Germinal center (tissue), 1 donor: Measurements from ENCODE around the gene ACTRT2.

Experiments
- DNase-seq: peaks from one replicate; pipeline ENCODE4 v3.0.0; 2012; ENCODE audit warnings: mixed read lengths, low spot score

Gene ACTRT2

GRCh38 chr1:2983706-2984398, 37.4 kb upstream of the ACTRT2 start:
- no peak for DNase-seq

GRCh38 chr1:2984399-2985061, 36.7 kb upstream of the ACTRT2 start:
- no peak for DNase-seq

DNA sequence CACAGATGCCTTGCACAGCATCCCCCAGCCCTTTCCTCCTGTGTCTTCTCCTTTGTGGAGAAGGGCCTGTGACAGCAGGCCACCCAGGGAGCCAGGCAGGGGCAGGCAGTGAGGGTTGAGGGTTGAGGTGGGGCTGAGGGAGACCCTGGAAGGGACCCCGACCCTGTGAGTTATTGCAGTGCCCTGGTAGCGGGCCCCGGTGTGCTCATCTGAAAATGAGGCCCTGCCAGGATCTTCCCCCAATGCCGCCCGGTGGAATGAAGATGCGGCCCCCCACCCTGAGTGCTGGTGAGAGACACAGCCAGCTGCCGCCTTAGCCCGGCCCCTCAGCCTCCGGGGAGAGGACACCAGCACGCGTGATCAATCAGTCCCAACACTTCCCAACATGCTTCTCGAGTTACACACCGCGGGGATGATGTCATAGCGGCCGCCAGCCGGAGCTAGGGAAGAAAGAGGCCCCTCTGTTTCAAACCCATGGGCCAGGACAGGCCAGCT, 36.2 kb upstream of the ACTRT2 start:
- no peak for DNase-seq

GRCh38 chr1:2985694-2986548, 35.3 kb upstream of the ACTRT2 start:
- DNase-seq, result no peak

DNA sequence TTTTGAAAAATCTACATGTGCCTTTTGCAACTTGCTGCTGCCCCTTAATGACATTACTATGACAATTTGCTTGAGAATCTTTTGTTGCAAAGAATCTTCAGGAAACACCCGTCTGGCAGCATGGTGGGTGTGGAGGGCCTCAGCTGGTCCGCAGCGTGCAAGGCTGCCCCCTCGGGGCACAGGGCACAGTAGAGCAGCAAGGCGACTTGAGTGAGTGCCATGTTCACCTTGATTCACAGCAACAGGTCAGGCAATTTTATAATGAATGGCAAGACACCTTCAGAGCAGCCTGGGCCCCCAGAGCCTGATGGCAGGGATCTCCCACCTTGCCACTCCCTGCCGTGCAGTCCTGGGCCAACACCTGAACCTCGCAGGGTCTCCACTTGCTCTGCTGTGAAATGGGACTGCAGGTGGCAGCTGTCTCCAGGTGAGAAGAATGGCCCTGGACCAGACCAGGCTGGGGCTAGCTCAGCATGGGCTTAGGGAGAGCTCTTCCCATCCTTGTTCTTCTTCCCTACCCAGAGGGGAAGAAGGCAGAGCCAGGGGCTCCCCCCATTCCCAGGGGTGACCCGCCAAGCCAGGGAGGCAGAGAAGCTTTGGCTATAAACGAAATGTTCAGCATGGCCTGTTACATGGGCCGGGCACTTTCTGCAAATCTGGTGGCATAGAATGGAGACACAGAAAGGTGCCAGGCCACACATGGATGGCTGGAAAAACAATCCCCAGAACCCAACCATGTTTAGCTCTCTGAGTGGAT, 34.5 kb upstream of the ACTRT2 start:
- DNase-seq, result no peak

- DNase-seq, result no peak
Measured at GRCh38 chr1:2987773-2988172, 33.5 kb upstream of the ACTRT2 start.

GRCh38 chr1:2988256-2988655, 33.0 kb upstream of the ACTRT2 start:
- DNase-seq, result no peak

- DNase-seq, result no peak
Measured at GRCh38 chr1:2989185-2989584, 32.1 kb upstream of the ACTRT2 start.

- no peak for DNase-seq
Measured at GRCh38 chr1:2989976-2990375, 31.3 kb upstream of the ACTRT2 start.

DNA sequence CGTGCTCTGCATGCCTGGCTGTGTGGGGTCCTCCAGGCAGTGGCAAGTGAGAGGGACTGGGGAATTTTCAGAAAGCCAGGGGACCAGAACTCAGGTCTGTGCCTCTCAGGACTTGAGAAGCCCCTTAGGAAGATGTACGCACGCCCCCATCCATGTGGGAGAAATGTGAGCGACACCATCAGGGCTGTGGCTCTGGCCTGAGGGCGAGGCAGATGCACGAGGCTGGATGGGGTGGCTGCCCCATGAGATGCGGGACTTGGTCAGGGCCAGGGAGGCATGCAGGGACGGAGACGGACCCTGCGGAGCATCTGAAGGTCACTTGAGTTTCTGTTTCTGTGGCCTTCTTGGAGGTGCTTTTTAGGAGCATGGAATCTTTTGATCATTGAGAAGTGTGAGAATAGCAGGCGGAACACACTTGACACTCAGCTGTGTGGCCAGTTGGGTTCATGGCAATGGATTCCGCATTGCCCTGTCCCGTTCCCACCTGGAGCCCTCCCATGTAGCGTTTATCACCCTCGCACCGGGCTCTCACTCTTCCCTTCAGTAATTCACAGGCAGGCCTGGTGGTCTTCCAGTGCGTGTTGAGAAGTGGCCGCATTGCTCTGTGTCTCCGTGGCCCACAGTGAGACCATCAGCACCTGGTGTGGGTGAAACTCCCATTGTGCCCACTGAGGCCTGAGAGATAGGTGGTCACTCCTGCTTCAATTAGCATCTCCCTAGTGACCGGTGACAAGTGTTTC, 30.7 kb upstream of the ACTRT2 start:
- no peak for DNase-seq

DNA sequence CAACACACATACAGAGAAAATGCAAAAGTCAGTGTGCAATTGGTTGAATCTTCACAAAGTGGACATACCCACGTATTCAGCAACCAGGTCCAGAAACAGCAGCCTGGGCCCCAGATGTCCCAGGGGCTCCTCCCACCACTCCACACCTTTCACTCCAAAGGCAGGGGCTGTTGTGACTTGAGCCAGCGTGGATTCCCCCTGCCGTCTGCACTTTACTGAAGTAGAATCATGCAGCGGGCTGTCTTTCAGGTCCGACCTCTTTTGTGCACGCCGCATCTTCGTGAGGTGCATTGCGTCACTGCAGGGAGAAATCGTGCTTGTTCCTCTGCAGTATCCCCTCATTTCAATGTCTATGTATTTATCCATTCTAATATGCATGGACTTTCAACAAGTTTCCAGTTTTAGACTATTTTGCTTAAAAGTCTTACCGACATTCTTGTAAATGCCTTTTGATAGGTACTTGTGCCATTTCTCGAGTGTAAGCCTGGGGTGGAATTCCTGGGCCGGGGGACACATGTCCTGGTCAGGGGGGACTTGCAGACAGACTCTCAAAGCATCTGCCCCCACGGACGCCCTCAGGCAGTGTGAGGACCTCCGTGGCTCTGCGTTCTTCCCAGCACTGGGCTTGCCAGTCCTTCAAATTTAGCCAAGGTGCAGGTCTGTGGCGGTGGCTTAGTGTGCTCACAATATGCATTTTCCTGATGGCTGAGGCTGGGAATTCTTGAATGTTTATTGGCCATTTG, 29.3 kb upstream of the ACTRT2 start:
- DNase-seq, result no peak

DNA sequence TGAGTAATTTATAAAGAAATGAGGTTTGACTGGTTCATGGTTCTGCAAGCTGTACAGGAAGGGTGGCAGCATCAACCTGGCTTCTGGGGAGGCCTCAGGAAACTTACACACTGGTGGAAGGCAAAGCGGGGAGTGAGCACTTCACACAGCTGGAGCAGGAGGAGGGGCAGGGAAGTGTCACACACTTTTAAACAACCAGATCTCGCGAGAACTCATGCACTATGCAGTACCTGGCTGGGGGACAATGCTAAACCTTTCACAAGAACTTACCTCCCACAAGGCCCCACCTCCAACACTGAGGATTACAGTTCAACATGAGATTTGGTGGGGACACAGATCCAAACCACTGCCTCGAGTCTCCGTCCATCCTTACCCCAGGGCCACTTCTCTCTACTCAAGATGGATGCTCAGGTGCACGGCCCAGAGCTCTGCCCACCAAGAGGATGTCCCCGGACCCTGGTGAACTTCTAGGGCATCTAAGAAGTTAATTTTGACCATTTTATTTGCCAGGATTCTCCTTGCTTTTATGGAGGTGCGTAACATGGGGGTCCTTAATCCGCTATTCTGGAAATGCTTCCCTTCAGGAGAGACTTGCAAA, 22.7 kb upstream of the ACTRT2 start:
- DNase-seq, result no peak

GRCh38 chr1:2999138-2999537, 22.1 kb upstream of the ACTRT2 start:
- no peak for DNase-seq

- no peak for DNase-seq
Measured at GRCh38 chr1:2999571-2999970, 21.7 kb upstream of the ACTRT2 start.

- DNase-seq, result no peak
Measured at GRCh38 chr1:3000214-3000613, 21.1 kb upstream of the ACTRT2 start.

DNA sequence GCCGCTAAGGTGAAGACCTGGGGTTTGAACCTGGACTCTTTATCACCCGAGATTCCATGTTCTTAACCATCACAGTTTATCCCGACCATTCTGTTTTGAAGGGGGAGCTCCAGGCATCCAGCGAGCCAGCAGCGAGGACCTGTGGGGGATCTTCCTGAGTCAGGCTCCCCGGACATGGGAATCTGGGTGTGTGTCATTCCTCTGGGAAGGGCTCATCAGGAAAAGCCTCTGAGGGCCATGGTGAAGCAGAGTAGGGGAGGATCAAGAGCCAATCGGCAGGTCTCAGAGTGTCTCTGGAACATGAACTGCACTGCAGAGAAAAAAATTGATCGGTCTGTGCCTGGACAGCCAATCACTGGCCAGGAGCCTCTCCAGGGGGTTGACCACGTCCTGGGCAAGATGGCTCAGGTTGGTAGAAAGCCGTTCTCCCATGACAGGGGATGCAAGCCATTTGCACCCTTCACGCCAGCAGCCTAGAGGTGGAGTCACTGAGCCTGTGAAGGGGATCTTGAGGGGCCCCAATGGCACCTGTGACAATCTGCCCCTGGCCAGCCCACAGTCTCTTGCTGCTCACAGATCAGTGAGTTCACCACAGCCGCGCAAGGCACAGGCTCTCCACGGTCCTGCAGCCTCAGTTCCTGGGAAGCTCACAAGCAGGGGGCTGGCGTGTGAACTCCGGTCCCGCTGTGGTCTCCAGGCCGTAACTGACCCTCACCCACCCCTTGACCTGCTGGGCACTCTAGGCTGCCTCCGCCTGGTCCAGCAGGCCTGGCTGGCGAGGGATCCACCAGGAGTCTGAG, 20.4 kb upstream of the ACTRT2 start:
- DNase-seq, result no peak

DNA sequence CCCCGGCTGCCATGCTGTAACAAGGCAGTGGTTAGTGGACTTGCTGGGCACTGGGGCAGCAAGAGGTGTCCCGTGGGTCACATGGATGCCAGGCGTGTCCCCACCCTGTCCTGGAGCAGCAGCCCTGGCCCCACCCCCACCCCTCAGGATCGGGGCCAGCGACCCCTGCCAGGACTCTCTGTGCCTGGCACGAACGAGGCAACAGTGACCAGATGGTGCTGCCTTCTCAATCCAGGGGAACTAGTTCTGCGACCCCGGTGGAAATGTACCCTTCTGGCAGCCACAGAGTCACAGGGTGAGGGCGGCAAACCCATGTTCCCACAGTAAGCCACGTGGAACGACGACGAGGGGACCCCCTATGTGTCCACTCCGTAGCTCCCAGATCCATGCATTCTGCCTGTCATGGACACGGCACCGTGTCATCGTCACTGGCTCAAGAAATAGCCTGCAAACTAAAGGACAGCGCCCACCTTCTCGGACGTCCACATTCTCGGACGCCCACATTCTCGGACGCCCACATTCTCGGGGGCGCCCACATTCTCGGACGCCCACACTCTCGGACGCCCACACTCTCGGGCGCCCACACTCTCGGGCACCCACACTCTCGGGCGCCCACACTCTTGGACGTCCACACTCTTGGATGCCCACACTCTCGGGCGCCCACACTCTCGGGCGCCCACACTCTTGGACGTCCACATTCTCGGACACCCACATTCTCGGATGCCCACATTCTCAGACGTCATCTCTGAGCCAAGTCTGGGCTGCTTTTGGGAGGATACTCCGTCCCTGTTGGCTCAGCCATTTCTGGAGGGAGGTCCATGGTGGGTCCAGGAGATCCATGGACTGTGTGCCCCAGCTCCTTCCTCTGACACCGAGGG, 19.6 kb upstream of the ACTRT2 start:
- DNase-seq, result no peak

DNA sequence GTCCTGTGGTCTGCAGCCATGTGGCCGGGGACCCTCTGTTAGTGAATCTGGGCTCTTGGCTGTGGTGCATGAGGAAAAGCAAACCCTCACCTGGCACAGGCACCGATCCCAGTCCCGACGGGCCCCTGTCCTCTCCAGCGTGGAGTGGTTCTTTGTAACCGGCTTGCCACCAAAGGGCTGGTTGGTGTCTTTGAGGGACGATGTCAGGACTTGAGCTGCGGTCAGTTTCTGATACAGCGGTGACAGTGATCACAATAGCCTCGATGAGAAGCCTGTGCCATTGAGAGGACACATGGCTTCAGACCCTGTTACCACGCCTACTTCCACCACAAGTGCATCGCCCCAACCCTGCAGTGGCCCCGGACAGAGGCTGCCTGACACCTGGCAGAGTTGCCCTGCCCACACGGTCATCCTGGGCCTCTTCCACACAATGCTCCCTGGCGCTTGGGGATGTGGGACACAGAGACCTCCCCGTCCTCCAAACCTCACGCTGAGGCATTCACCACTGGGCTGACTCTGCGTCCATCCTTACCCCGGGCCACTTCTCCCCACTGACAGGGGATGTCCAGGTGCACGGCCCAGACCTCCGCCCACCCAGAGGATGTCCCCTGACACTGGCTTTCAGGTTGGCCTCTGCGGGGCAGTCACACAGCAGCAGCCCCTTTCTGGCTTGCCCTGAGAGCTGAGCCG, 18.8 kb upstream of the ACTRT2 start:
- no peak for DNase-seq
